BJ (cell line): ENCODE results near the gene DEAF1. TPM values are rescaled to one million over a fixed set of nuclear protein-coding genes. Genes with fewer than 3 reads are reported as not detected.

Experiments
- CTCF ChIA-PET: fragments of 350-600 bp; formaldehyde crosslinking; extraction: SDS; loops from one replicate; lab custom pipeline; 2021; ENCODE audit warnings: antibody characterized with exemption, inconsistent platforms; lab: Yijun Ruan, JAX
- POLR2A ChIA-PET: fragments of 300-600 bp; sonication (Branson Sonifier 250); formaldehyde crosslinking; extraction: SDS; loops from one replicate; lab custom pipeline; 2021; ENCODE audit warnings: antibody characterized with exemption; lab: Charles Lee
- DNase-seq: peaks from one replicate; pipeline ENCODE4 v3.0.0-alpha.2; 2011; ENCODE audit warnings: low read depth
- H3K27me3 ChIP-seq: 2 replicates; pipeline ENCODE4 v1.6.0; 2011; ENCODE audit warnings: low read length; ENCODE audit not compliant: control insufficient read depth, insufficient read depth
- H3K36me3 ChIP-seq: 2 replicates; pipeline ENCODE4 v1.5.1; 2011; ENCODE audit warnings: low read length; ENCODE audit not compliant: control insufficient read depth, insufficient read depth
- H3K4me3 ChIP-seq: 2 replicates; pipeline ENCODE4 v1.5.1; 2011; ENCODE audit warnings: low read depth, mild to moderate bottlenecking, control low read depth, low read length
- polyA plus RNA-seq: library from polyadenylated mRNA; depleted of rRNA; stranded (reverse); fragments of >200 nt; gene quantifications from 2 replicates; pipeline ENCODE4 v1.2.3, GENCODE V29; 2011
- TF ChIP-seq, protein P1 (sequence below): IDR thresholded peaks from 2 replicates; pipeline ENCODE4 v1.5.1; 2011; ENCODE audit warnings: low read depth, mild to moderate bottlenecking, control low read depth, inconsistent platforms, low read length, moderate library complexity; ENCODE audit not compliant: insufficient read depth

DEAF1 gene
- polyA plus RNA-seq, 1 experiment, result 27.7 TPM

DNA sequence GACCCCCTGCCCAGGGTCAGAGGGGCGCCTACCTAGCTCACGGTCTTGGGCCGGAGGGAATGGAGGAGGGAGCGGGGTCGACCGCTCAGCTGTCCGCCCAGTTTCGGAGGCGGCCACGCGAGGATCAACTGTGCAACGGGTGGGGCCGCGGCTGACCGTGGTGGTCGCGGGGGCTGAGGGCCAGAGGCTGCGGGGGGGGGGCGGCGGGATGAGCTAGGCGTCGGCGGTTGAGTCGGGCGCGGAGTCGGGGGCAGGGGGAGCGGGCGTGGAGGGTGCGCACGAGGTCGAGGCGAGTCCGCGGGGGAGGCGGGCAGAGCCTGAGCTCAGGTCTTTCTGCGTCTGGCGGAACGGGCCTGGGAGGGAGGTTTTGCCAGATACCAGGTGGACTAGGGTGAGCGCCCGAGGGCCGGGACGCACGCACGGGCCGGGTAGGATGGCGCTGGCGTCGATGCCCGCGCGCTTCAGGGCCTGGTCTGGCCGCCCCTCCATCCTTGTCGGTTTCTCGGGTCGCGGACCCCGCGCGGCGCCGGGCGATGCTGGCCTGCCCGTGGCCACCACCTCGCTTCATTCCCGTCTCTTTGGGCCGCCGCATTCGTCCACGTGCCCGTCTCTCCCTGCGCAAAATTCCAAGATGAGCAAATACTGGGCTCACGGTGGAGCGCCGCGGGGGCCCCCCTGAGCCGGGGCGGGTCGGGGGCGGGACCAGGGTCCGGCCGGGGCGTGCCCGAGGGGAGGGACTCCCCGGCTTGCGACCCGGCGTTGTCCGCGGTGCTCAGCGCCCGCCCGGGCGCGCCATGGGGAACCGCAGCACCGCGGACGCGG is 58.3 kb downstream of the DEAF1 start, which contains the start of gene DRD4:
DRD4 (plus strand) TSS at position 759 of the 822 bp plus-strand sequence; CDS start at position 795, 36 bp downstream.
- peaks cover 3% of the 10 kb centered on the region; the same call in 1 of the 2 replicates for H3K27me3 ChIP-seq
- peak within 1 kb of the TSS; percentile 16; the same call in 1 of the 2 replicates for H3K4me3 ChIP-seq
- DNase-seq, result no peak
- ChIA-PET POLR2A (no interaction called here), CTCF (no interaction called here)
- H3K36me3 ChIP-seq, result peaks cover 3% of the 10 kb centered on the region
- TF ChIP-seq, protein P1, sequence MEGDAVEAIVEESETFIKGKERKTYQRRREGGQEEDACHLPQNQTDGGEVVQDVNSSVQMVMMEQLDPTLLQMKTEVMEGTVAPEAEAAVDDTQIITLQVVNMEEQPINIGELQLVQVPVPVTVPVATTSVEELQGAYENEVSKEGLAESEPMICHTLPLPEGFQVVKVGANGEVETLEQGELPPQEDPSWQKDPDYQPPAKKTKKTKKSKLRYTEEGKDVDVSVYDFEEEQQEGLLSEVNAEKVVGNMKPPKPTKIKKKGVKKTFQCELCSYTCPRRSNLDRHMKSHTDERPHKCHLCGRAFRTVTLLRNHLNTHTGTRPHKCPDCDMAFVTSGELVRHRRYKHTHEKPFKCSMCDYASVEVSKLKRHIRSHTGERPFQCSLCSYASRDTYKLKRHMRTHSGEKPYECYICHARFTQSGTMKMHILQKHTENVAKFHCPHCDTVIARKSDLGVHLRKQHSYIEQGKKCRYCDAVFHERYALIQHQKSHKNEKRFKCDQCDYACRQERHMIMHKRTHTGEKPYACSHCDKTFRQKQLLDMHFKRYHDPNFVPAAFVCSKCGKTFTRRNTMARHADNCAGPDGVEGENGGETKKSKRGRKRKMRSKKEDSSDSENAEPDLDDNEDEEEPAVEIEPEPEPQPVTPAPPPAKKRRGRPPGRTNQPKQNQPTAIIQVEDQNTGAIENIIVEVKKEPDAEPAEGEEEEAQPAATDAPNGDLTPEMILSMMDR, result no peak

DNA sequence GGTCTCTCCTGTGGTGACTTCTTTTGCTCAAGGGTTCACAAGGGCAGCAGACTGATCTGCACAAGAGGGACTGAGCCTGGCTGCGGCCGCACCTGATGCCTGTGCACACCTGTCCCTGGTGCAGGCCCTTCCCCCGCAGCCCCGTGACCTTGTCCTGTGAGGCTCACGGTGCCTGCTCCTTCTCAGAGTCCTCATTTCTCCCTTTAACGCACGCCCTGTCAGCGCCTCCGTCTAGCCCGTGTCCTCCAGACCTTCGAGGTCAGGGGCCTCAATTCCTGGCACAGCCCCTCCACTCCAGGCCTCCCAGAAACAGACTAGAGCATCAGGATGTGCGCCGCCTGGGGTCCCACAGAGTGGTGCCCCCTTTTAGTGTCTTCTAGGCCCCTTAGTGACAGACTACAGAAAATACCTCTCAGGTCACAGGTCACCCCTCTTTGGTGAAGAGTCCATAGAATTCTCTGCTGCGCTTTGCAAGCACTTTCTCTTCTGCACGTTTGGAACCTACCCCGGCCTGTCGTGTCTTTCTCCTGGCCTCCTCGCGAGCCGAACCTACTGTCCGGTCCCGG is 59.0 kb downstream of the DEAF1 start:
- Histone ChIP-seq H3K4me3 (no peak overlapping the region), H3K27me3 (peaks cover 3% of the 10 kb centered on the region; the same call in 1 of the 2 replicates), H3K36me3 (peaks cover 1% of the 10 kb centered on the region)
- ChIA-PET POLR2A (no interaction called here), CTCF (no interaction called here)
- TF ChIP-seq, protein P1, result no peak
- DNase-seq, result no peak

DNA sequence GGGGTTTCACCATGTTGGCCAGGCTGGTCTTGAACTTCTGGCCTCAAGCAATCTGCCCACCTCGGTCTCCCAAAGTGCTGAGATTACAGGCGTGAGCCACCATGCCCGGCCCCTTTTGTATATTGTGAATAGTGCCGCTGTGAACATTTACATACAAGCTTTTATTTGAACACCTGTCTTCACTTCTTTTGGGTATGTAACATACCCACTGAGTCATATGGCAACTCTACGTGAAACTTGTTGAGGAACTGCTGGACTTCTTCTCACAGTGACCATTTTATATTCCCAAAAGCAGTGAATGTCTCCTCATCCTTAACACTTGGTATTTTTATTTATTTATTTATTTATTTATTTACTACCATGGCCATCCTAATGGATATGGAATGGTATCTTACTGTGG is 64.2 kb downstream of the DEAF1 start:
- Histone ChIP-seq H3K4me3 (no peak overlapping the region), H3K27me3 (no peaks in the 10 kb centered on the region; the same call in 1 of the 2 replicates), H3K36me3 (no peaks in the 10 kb centered on the region; the same call in 1 of the 2 replicates)
- TF ChIP-seq, protein P1, result no peak
- no peak for DNase-seq
- ChIA-PET CTCF (no interaction called here), POLR2A (no interaction called here)

DNA sequence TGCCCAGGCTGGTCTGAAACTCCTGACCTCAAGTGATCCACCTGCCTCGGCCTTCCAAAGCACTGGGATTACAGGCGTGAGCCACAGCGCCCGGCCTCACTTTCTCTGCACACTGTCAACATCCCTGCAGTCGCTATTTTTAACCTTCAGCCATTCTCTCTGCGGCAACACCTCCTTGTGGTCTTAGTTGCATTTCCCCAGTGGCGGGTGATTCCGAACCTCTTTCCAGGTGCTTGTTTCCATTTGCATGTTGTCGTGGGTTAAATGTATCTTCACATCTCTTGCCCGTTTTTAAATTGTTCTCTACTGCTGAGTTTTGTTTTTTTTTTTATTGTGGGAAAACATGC is 65.8 kb downstream of the DEAF1 start:
- CTCF ChIA-PET, result no interaction called here
- Histone ChIP-seq H3K36me3 (no peaks in the 10 kb centered on the region; the same call in 1 of the 2 replicates), H3K27me3 (no peaks in the 10 kb centered on the region; the same call in 1 of the 2 replicates), H3K4me3 (no peak overlapping the region)
- POLR2A ChIA-PET, result no interaction called here
- no peak for DNase-seq
- TF ChIP-seq, protein P1, result no peak

DNA sequence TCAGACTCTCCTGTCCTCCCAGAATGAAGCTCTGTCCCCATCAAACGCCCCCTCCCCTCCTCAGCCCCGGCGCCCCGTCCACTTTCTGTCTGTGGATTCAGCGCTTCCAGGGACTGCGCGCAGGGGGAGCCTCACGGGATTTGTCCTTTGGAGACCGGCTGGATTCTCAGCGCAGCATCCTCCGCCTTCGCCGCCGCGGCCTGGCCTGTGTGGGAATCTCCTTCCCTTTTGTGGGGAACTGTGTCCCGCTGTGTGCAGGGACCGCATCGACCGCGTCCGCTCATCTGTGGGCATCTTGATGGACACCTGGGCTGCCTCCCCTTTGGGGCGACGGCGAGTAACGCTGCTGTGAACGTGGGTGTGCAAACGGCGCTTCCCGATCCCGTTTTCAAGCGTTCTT is 67.0 kb downstream of the DEAF1 start:
- H3K36me3 ChIP-seq, result no peaks in the 10 kb centered on the region; the same call in none of the 2 replicates
- TF ChIP-seq, protein P1, result no peak
- CTCF ChIA-PET, result no interaction called here
- no peaks in the 10 kb centered on the region; the same call in 1 of the 2 replicates for H3K27me3 ChIP-seq
- POLR2A ChIA-PET, result no interaction called here
- DNase-seq, result no peak
- no peak overlapping the region for H3K4me3 ChIP-seq
